Fibroblast of lung (primary cell): ENCODE data around the gene SNAP47. TPM values are rescaled to one million over a fixed set of nuclear protein-coding genes. Genes with fewer than 3 reads are reported as not detected.

Source experiments
- DNase-seq, 2 donors: peaks; one replicate each; pipeline versions ENCODE4 v3.0.0 to v3.0.0-alpha.2; 2010; ENCODE audit warnings: low read depth in 2 of 2
- H2AFZ ChIP-seq: 2 replicates; pipeline ENCODE4 v1.5.1; 2012; ENCODE audit warnings: low read length, control low read depth, inconsistent platforms
- H3K27ac ChIP-seq: 2 replicates; pipeline ENCODE4 v1.5.1; 2011; ENCODE audit warnings: low read length, control low read depth; ENCODE audit not compliant: insufficient read depth
- H3K27me3 ChIP-seq: 2 replicates; pipeline ENCODE4 v1.5.1; 2011; ENCODE audit warnings: mild to moderate bottlenecking, low read length; ENCODE audit not compliant: control insufficient read depth, insufficient read depth
- H3K36me3 ChIP-seq: 2 replicates; pipeline ENCODE4 v1.5.1; 2011; ENCODE audit warnings: low read length; ENCODE audit not compliant: control insufficient read depth, insufficient read depth
- H3K4me1 ChIP-seq: 2 replicates; pipeline ENCODE4 v1.5.1; 2011; ENCODE audit warnings: low read length; ENCODE audit not compliant: control insufficient read depth, insufficient read depth; ENCODE audit errors: extremely low read depth
- H3K4me2 ChIP-seq: 2 replicates; pipeline ENCODE4 v1.5.1; 2011; ENCODE audit warnings: low read length, control low read depth; ENCODE audit not compliant: insufficient read depth; ENCODE audit errors: extremely low read depth
- H3K4me3 ChIP-seq, 4 experiments: fragments of 200-600 bp in 1 of 4; sonication (generic) in 1 of 4; replicated peaks in 1 of 4; 2 replicates each; pipeline ENCODE4 v1.5.1; 2011 to 2016; ENCODE audit warnings: low read length in 4 of 4, low read depth in 3 of 4, mild to moderate bottlenecking in 3 of 4, control low read depth in 2 of 4, inconsistent platforms in 1 of 4, mixed read lengths in 1 of 4; ENCODE audit not compliant: insufficient read depth in 1 of 4; ENCODE audit errors: control extremely low read depth in 1 of 4
- H3K79me2 ChIP-seq: 2 replicates; pipeline ENCODE4 v1.5.1; 2012; ENCODE audit warnings: mild to moderate bottlenecking, low read length, inconsistent platforms; ENCODE audit not compliant: control insufficient read depth, insufficient read depth
- H3K9ac ChIP-seq: 2 replicates; pipeline ENCODE4 v1.5.1; 2011; ENCODE audit warnings: mild to moderate bottlenecking, low read length, control low read depth; ENCODE audit not compliant: insufficient read depth
- H3K9me3 ChIP-seq: 2 replicates; pipeline ENCODE4 v1.5.1; 2012; ENCODE audit warnings: low read depth, low read length; ENCODE audit not compliant: control insufficient read depth, insufficient read depth
- H4K20me1 ChIP-seq: 2 replicates; pipeline ENCODE4 v1.5.1; 2011; ENCODE audit warnings: low read length; ENCODE audit not compliant: control insufficient read depth, insufficient read depth; ENCODE audit errors: extremely low read depth
- CTCF ChIP-seq, 2 donors: IDR thresholded peaks in 1 of 2; conservative IDR thresholded peaks in 1 of 2; 1 replicate in 1 of 2; 2 replicates in 1 of 2; pipeline ENCODE4 v1.5.1; 2011 to 2012; ENCODE audit warnings: low read length in 2 of 2, control low read depth in 1 of 2, inconsistent platforms in 1 of 2, low read depth in 1 of 2, mild to moderate bottlenecking in 1 of 2
- EZH2 ChIP-seq: IDR thresholded peaks from 2 replicates; pipeline ENCODE4 v1.5.1; 2012; ENCODE audit warnings: low read length, control low read depth, mild to moderate bottlenecking; ENCODE audit errors: missing control alignments
- polyA plus RNA-seq, 2 donors: library from polyadenylated mRNA; depleted of rRNA in 1 of 2; stranded (reverse) in 1 of 2; unstranded in 1 of 2; fragments of >200 nt; gene quantifications; 2 replicates each; pipeline ENCODE4 v1.2.1, GENCODE V29; 2011 to 2012; ENCODE audit warnings: missing spikeins in 1 of 2
- total RNA-seq: library from RNA; depleted of rRNA; stranded (reverse); fragments of >200 nt; gene quantifications from 2 replicates; pipeline ENCODE4 v1.2.1, GENCODE V29; 2014

Gene SNAP47
- total and polyA plus RNA-seq, 2 donors (not counting 1 experiment from before 2014, with no cell fraction given): 32.4 to 66.9 TPM

DNA sequence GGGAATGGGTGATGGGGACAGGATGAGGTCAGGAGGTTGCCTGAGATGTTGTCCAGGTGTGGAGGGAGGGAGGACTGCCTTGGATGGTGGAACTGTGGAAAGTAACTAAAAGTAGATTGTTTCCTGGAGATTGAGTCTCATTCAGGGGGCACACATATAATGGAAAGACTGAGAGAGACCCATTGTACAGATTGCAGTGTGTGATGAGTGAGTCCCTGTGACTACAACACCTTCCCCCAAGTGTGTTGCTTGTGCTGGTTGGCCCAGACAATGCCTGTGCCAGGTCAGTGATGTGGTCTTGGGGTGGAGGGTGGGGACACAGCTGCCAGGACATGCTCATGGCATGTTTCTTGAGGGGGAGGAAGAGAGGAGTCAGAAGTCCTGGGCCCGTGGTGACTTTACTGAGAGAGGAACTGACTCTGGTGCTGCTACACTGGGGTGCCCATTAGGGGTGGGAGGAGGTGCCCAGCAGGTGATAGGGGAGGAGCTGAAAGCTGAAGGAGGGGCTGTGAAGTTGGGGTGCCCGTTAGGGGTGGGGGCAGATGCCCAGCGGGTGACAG, 5.2 kb downstream of the SNAP47 start:
- Histone ChIP-seq H2AFZ (no peak overlapping the region), H3K4me1 (peaks cover 4% of the 10 kb centered on the region), H3K9me3 (no peaks in the 10 kb centered on the region), H3K27ac (no peak overlapping the region), H3K4me2 (no peak overlapping the region), H3K27me3 (no peaks in the 10 kb centered on the region), H3K79me2 (peaks cover 58% of the 10 kb centered on the region), H3K4me3 (no peak overlapping the region), H3K9ac (no peak overlapping the region), H3K36me3 (peaks cover 1% of the 10 kb centered on the region), H4K20me1 (no peaks in the 10 kb centered on the region)
- TF ChIP-seq EZH2: no peak
- TF ChIP-seq CTCF (conservative IDR thresholded peaks at IDR 0.05 in 1 of 2, IDR thresholded peaks at IDR 0.05 in 1 of 2; ENCODE audit: low read depth in 1 of 2, low read length in 2 of 2): no peak
- no peak for DNase-seq

DNA sequence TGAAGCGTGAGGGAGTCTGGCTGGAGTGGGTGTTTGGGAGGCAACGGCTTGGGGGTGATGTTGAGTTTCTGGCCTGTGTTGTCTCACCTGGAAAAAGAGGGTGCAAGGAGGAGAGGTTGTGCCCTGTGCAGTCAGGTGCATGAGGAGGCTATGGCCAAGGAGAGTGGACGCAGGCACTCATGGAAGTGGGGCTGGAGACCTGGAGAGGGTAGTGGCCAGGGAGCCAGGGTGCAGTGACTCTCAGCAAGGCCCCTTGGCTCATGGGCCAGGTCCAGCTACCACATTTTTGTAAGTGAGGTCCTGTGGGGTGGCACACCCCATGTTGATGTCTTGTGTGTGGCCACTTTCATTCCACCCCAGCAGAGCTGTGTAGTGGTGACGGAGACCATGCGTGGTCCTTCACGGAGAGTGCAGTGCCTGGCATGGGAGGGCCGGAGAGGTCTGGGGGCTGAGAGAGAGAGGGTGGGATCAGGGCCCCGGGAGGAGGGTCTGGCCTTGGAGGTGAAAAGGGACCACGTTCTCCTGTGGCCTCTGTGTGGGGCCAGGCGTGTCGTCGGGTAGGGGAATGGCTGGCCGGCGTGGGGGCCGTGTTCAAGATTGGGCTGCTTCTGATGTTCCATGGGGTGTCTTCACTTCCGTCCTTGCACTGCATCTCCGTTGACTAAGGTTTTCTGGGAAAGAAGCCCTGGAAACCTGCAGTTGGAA, 6.1 kb downstream of the SNAP47 start:
- H4K20me1 ChIP-seq: no peaks in the 10 kb centered on the region
- H3K36me3 ChIP-seq: peaks cover 1% of the 10 kb centered on the region
- no peak overlapping the region for H3K9ac ChIP-seq
- no peak overlapping the region for H3K4me3 ChIP-seq
- H3K79me2 ChIP-seq: peaks cover 53% of the 10 kb centered on the region
- TF ChIP-seq CTCF (conservative IDR thresholded peaks at IDR 0.05 in 1 of 2, IDR thresholded peaks at IDR 0.05 in 1 of 2; ENCODE audit: low read depth in 1 of 2, low read length in 2 of 2) (no peak), EZH2 (no peak)
- no peak overlapping the region for H2AFZ ChIP-seq
- H3K4me2 ChIP-seq: no peak overlapping the region
- H3K4me1 ChIP-seq: no peaks in the 10 kb centered on the region
- no peaks in the 10 kb centered on the region for H3K27me3 ChIP-seq
- H3K9me3 ChIP-seq: no peaks in the 10 kb centered on the region
- no peak for DNase-seq
- no peak overlapping the region for H3K27ac ChIP-seq

- Histone ChIP-seq H3K9ac (no peak overlapping the region), H3K4me2 (no peak overlapping the region), H4K20me1 (no peaks in the 10 kb centered on the region), H3K4me3 (no peak overlapping the region), H3K4me1 (no peaks in the 10 kb centered on the region), H3K36me3 (peaks cover 8% of the 10 kb centered on the region), H3K79me2 (peaks cover 45% of the 10 kb centered on the region), H3K27me3 (no peaks in the 10 kb centered on the region), H2AFZ (no peak overlapping the region), H3K27ac (no peak overlapping the region), H3K9me3 (no peaks in the 10 kb centered on the region)
- DNase-seq: no peak
- TF ChIP-seq CTCF (conservative IDR thresholded peaks at IDR 0.05 in 1 of 2, IDR thresholded peaks at IDR 0.05 in 1 of 2; ENCODE audit: low read depth in 1 of 2, low read length in 2 of 2) (no peak), EZH2 (no peak)
Measured at GRCh38 chr1:227742738-227743715, 7.8 kb downstream of the SNAP47 start.
